CD4-positive, alpha-beta T cell treated with Interleukin-21 for 1 hour (primary cell): ENCODE measurements around the gene PCCB.
"Not testable (repeated sequence)": the region's sequence is repeated elsewhere in the genome, so short reads cannot be mapped to it uniquely, and the experiment has no call there.

Experiments used
- DNase-seq: peaks from one replicate; pipeline ENCODE4 v3.0.0-alpha.2; 2020

Gene PCCB

GRCh38 chr3:136330900-136331299, 80.8 kb downstream of the PCCB start:
- DNase-seq: no peak

GRCh38 chr3:136332302-136332701, 82.2 kb downstream of the PCCB start:
- no peak for DNase-seq

DNA sequence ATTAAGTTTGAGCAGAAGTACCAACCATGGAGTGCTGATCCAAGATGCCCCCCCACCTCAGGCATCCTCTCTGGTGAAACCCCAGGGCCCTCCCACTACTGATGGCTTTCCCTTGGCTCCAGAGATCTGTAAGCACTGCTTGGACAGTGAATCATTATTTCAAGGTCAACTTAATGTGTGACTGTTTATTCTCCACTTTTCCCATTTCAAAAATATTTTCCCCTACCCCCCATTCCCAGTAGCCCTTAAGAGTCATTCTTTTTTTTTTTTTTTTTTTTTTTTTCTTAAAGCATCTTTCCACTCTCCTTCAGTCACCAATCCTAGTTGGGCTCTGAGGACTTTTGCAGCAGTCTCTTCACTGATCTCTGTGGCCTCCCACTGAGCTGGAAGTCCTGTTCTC, 82.6 kb downstream of the PCCB start:
- DNase-seq: no peak

DNA sequence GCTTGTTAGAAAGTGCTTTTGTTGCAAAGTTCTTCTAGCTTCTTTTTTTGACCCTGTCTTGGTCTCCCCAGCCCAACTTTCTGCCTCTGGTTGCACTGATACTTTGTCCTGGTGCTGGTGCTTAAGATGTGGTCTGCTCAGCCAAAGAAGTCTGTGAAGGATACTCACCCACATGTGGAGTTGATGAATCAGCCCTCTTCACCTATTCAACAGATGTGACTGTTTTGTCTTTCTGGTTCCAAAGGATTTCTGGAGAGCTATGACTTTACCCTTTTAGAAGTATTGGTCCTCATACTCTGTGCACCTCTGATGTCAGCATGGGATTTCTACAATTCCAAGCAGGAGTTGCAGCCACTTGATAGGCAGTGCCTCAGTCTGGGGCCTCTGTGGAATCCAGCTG, 84.1 kb downstream of the PCCB start:
- no peak for DNase-seq

DNA sequence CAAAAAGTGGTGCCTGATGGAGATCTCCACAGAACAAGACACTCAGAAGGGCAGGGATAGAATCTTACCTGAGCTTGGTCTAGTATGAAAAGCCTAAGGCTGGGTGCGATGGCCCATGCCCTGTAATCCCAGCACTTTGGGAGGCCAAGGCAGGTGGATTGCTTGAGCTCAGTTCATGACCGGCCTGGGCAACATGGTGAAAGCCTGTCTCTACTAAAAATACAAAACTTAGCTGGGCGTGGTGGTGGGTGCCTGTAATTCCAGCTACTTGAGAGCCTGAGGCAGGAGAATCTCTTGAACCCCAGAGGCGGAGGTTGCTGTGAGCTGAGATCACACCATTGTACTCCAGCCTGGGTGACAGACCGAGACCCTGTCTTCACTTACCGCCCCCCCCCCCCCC, 84.6 kb downstream of the PCCB start:
- not testable (repeated sequence) for DNase-seq

- no peak for DNase-seq
These were observed 86.4 kb downstream of the PCCB start for GRCh38 chr3:136336329-136337100.

GRCh38 chr3:136343446-136343845, 93.3 kb downstream of the PCCB start:
- DNase-seq: no peak

GRCh38 chr3:136343873-136344555, 93.9 kb downstream of the PCCB start:
- DNase-seq: no peak

GRCh38 chr3:136346486-136346885, 96.3 kb downstream of the PCCB start:
- no peak for DNase-seq

DNA sequence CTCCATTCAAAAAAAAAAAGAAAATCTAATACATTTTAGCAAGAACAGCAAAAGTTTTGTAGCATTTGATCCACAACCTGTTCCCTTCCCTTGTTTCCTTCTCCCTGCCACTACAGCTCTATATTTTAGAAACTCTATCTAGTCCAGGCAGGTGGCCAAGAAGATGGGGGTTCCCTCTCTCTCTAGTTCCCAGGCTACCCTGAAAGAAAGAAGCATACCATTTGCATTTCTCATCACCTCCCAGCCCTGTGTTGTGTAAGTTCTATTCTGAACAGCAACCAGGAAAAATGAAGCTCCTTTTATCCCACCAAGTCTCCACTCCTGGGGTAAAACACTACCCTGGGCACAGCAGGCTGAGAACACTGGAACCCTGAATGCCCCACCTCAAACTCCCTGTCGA, 100.0 kb downstream of the PCCB start:
- DNase-seq: no peak

- no peak for DNase-seq
These were observed 100.4 kb downstream of the PCCB start for GRCh38 chr3:136350557-136350956.

GRCh38 chr3:136351351-136351750, 101.2 kb downstream of the PCCB start:
- no peak for DNase-seq

- DNase-seq: no peak
These were observed 101.8 kb downstream of the PCCB start for GRCh38 chr3:136351905-136352304.

- DNase-seq: no peak
These were observed 103.3 kb downstream of the PCCB start for GRCh38 chr3:136353461-136353860.

DNA sequence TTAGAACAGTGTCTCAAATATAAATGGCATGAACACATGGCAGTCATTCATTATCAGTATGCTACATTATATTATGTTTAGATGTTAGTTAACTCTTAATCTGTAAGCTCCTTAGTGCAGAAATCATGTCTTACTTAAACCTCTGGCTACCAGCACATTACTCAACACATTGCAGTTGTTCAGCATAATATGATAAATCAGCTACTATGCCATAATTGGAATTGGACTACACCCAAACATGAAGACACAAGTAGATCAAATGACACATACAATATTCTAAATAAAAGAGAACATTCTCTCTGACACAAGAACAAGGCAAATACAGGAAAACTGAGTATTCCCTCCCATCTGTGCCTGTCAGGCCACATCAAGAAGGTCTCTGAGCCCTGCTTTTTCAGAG, 116.1 kb downstream of the PCCB start:
- no peak for DNase-seq

- DNase-seq: not testable (repeated sequence)
These were observed 125.7 kb downstream of the PCCB start for GRCh38 chr3:136375800-136376199.

- DNase-seq: no peak
These were observed 127.4 kb downstream of the PCCB start for GRCh38 chr3:136377508-136377907.

GRCh38 chr3:136378011-136378410, 127.9 kb downstream of the PCCB start:
- no peak for DNase-seq
